GM12864 (cell line): ENCODE measurements around the gene MGAT3.

Experiments
- DNase-seq: peaks from one replicate; pipeline ENCODE4 v3.0.0-alpha.2; 2011; ENCODE audit warnings: low read depth
- H3K4me3 ChIP-seq: 2 replicates; pipeline ENCODE4 v1.5.1; 2011; ENCODE audit warnings: mild to moderate bottlenecking, low read depth, low read length, control low read depth
- TF ChIP-seq, protein P1 (sequence below): IDR thresholded peaks from 2 replicates; pipeline ENCODE4 v1.5.1; 2011; ENCODE audit warnings: low read depth, mild to moderate bottlenecking, moderate library complexity, low read length, control low read depth, inconsistent platforms; ENCODE audit errors: missing control alignments

MGAT3 gene

DNA sequence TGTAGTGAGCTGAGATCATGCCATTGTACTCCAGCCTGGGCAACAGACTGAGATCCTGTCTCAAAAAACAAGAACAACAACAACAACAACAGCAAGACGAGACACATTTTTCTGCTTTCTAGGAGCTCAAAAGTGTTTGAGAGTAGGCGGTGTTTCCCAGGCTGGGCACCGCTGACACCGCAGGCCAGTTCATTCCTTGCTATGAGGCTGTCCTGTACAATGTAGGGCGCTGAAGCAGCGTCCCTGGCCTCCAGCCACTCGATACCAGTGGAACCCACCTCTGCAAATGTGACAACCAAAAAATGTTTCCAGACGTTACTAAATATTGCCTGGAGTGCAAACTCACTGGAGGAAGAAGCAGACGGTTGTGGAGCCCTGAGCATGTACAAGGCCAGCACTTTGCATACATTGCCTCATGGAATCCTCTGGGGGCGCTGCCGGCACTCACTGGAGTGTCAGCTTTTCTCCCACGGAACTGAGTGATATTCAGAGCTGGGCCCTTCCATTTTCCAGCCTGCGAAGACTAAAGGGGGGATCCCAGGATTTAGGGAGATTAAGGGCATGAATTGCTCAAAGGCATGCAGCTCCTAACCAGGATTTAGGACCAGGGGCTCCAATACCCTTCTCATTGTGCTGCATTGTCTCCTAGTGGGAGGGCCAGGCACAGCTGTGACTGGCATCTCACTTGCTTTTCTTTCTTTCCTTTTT, 39.5 kb downstream of the MGAT3 start:
- no peak for DNase-seq
- no peak overlapping the region for H3K4me3 ChIP-seq
- TF ChIP-seq, protein P1, sequence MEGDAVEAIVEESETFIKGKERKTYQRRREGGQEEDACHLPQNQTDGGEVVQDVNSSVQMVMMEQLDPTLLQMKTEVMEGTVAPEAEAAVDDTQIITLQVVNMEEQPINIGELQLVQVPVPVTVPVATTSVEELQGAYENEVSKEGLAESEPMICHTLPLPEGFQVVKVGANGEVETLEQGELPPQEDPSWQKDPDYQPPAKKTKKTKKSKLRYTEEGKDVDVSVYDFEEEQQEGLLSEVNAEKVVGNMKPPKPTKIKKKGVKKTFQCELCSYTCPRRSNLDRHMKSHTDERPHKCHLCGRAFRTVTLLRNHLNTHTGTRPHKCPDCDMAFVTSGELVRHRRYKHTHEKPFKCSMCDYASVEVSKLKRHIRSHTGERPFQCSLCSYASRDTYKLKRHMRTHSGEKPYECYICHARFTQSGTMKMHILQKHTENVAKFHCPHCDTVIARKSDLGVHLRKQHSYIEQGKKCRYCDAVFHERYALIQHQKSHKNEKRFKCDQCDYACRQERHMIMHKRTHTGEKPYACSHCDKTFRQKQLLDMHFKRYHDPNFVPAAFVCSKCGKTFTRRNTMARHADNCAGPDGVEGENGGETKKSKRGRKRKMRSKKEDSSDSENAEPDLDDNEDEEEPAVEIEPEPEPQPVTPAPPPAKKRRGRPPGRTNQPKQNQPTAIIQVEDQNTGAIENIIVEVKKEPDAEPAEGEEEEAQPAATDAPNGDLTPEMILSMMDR = peak; percentile 90

DNA sequence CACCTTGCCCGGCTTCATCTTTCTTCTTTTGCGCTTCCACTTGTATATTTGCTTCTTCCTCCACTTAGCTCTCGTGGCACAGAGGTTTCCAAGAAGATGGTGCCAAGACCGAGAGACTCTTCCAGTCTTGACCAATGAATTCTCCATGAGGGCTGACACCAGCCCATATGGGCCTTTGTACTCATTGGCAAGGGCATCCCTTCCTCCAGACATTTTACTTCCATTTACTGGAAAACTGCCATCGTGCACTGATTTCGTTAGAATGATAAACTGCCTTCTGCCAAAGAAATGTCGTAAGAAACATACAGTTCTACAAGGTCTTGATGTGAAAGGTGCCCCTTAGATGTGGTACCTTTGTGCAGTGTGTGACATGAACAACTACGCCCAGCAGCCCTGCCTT, 40.6 kb downstream of the MGAT3 start:
- no peak overlapping the region for H3K4me3 ChIP-seq
- DNase-seq = no peak
- TF ChIP-seq, protein P1 = no peak

DNA sequence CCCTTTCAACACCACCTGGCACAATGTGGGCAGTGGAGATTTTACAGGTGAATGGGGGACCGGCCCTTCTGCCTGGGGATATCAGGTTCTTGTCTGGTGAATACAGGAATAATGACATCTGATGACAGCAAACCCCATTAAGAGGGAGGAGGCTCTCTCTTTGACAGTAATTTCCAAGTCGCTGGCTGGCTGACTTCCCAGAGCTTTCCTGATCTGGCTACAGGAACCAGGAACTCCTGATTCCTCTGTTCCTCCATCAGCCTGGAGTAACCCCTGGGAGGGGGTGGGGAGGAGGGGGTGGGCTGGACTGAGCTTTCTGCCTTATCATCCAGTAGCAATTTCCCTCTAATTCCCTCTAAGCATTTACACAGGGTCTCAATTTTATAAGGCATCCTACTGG, 41.6 kb downstream of the MGAT3 start:
- TF ChIP-seq, protein P1 = no peak
- no peak overlapping the region for H3K4me3 ChIP-seq
- DNase-seq = no peak

DNA sequence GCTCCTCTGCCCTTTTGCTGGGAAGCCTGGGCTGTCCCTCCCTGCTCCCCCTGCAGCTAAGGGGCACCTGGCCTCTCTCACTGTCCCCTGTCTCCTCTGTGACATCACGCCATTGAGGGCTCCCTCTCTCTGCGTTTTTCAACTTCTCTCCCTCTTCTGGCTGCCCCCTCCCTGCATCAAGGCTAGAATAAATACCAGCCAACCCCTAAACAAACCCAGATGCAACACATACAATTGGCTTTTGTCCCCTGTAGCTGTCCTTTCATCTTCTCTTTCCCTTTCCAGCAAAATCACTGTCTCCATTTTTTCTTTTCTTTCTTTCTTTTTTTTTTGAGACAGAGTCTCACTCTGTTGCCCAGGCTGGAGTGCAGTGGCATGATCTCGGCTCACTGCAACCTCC, 42.0 kb downstream of the MGAT3 start:
- TF ChIP-seq, protein P1 = no peak
- no peak overlapping the region for H3K4me3 ChIP-seq
- DNase-seq = no peak

DNA sequence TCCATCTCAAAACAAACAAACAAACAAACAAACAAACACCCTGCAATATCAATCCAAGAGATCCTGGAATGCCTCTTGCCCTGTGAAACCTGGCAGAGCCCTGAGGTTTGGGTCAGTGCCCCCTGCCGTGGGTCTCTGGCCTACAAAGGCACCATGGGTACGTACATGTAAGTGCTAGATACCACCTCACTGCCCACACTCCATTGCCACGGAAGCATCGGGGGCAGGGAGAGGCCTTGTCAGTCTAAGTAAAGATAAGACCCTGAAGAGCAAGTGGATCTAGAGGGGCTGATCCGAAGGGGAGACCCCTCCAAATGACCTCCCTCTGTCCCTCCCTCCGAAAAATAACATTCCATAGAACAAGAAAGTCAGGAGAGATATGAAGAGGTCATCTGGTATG, 43.3 kb downstream of the MGAT3 start:
- no peak for DNase-seq
- no peak overlapping the region for H3K4me3 ChIP-seq
- TF ChIP-seq, protein P1 = no peak

DNA sequence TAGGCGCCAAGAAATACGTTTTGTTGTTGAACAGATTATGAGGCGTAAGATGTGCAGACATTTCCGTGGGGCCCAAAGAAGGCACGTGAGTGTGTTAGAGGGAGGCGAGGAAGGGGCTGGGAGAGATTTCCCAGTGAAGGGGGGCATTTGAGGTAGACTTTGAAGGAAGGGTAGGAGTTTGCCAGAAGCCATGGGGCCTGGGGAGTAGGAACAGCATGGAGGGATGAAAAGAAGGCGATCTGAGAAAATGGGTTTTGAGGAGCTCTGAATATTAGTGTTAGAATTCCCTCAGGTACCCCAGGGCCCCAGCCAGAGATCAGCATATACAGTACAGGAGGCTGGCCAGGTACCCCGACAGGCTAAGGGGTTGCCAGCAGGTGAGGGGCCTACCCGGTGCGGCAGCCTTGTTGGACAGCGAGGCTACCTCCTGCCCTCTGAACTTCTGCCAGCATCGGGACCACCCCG, 44.9 kb downstream of the MGAT3 start:
- TF ChIP-seq, protein P1 = no peak
- no peak for DNase-seq

More for the DNA sequence above, 44.9 kb downstream of the MGAT3 start:
- H3K4me3 ChIP-seq = peak overlapping the region; percentile 93
